CD4-positive, alpha-beta T cell treated with Interleukin-21 for 1 hour (primary cell): ENCODE results near the gene TAGLN3.
"Not testable (repeated sequence)": the region's sequence is repeated elsewhere in the genome, so short reads cannot be mapped to it uniquely, and the experiment has no call there.

Experiments used
- DNase-seq: peaks from one replicate; pipeline ENCODE4 v3.0.0-alpha.2; 2020

TAGLN3 gene

GRCh38 chr3:112011376-112011940 lies 12.7 kb downstream of the TAGLN3 start:
- no peak for DNase-seq

DNA sequence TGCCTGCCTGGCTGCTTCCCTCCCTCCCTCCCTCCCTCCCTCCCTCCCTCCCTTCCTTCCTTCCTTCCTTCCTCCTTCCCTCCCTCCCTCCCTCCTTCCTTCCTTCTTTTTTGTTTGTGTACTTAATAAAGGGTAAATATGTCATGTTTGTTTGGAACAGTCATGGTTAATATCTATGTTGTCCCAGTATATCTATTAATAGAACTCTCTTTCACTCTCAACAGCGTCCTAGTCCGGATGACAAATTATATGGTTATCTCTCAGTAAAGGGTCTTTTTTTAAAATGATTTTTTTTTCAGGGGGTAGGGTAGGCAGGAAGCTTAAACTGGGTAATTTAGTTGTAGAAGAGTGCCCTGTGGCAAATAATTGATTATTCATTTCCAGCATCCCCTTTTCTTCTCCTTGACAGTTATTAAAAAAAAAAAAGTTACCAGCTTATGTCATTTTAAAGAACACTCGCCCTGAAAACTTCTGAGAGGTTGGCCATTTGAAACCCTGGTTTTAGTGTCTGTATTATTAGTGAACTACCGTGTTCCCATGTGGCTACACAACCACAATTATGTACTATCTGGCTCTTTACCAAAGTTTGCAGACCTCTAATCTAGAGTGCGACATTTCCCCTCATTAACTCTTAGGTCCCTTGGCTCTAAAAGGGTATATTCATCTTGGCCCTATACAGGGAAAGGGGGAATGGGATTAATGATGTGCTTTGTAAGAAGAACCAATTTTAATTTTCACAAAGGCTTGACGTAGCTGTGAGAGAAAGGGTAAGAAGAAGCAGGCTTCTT lies 13.7 kb downstream of the TAGLN3 start:
- DNase-seq = no peak

DNA sequence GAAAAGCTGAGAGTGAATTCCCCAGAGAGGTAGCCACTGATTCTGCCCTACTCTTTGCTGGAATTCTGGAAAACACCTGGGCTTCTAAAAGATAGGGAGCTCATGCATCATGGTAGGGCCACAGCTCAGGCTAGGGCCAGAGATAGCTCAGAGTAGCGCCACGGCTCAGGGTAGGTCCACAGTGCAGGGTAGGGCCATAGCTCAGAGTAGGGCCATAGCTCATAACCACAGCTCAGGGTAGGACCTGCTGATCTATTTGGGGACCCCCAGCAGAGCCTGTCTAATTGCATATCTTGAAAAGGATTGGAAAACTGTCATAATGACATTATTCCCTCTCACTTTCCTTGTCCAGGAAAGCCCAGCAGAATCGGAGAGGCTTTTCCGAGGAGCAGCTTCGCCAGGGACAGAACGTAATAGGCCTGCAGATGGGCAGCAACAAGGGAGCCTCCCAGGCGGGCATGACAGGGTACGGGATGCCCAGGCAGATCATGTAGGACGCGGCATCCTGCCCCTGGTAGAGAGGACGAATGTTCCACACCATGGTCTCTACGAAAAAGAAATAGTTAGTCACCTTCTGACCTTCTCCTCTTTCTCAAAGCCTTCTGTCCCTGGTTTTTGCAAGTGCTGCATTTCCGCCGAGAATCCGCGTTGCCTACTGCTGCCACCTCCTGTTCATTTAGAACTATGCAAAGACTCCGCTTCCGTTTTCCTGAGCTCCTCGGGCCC lies 14.5 kb downstream of the TAGLN3 start:
- DNase-seq = peak; percentile 62

- no peak for DNase-seq
These were observed 15.0 kb downstream of the TAGLN3 start for GRCh38 chr3:112013784-112014143.

DNA sequence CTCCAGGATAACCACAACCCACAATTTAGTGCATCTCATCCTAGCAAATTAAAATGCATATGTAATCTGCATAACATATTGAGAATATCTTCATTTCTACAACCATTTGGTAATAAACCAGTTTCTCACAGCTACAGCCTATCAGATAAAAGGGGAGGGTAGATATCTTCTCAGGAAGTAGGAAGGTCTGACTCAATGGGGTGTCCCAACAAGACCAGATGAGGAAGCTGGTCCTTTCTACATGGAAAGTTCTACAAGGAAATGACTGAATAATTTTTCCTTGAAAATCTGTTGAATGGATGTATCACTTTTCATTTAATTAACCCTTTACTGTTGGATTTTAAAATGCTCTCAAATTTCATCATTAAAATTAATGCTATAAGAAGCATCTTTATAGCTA lies 18.4 kb downstream of the TAGLN3 start:
- no peak for DNase-seq

DNA sequence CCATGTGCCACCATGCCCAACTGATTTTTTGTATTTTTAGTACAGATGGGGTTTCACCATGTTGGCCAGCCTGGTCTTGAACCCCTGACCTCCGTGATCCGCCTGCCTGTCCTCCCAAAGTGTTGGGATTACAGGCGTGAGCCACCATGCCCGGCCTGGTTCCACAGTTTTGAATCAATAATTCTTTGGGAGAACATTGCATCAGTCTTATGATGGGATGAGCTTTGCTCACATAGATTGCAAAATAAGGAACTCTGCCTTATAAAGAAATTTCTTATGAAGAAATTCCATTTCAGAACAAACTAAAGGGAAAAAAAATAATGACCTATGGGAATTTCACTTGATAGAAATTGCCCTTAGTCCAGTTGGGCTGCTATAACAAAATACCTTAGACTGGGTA lies 20.0 kb downstream of the TAGLN3 start:
- DNase-seq = no peak

- no peak for DNase-seq
These were observed 21.0 kb downstream of the TAGLN3 start for GRCh38 chr3:112019716-112020115.

DNA sequence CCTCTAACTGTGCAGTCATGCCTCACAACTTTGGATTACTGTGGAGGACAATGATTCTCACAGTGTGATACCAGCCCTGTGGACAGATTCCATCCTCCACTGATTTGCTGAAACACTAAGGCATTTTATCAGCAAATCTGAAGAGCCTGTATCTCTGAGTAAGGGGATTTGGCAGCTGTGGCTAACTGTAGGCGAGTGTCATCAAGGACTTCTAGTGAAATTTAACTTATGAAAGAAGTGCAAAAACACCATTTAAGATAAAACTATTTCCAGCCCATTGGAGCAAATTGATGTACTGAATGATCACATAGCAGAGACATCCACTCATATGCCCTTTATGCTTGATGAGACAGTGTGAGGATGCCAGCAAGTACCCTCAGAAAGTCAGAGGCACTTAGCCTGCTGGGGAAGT lies 22.0 kb downstream of the TAGLN3 start:
- no peak for DNase-seq

DNA sequence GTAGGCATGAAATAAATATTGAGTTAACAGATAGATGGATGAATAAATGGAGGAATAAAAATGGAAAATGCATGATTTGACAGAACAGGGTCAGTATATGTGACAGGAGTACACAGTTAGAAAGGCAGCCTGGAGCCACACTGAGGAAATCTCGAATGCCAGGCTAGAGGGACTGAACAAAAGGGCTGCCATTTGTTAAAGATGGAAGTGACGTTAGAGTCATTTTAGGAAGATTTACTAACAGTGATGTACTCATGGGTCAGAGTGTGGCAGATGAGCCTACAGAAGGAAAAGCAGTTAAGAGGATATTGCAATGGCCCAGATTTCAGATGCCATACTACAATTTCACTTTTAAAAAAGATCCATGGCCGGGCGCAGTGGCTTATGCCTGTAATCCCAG lies 28.4 kb downstream of the TAGLN3 start:
- no peak for DNase-seq

DNA sequence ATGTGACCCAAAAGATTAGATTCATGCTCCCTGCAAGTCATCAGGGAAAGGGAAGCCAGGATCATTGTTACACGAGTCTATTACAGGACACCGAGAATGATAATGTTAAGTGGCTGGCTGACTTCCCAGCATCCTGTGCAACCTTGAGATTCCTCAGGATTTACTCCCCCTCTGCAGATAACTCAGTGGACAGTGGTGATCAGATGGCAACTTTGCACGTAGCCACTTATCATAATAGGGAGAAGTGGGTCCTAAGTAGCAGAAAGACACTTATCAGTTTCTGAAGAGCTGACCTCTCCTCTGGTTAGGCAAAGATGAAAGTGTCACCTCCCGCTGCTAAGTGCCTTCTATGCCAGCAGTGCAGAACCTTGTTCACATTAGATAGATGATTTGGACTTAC lies 29.1 kb downstream of the TAGLN3 start:
- DNase-seq = no peak

- no peak for DNase-seq
These were observed 32.2 kb downstream of the TAGLN3 start for GRCh38 chr3:112030901-112031300.

DNA sequence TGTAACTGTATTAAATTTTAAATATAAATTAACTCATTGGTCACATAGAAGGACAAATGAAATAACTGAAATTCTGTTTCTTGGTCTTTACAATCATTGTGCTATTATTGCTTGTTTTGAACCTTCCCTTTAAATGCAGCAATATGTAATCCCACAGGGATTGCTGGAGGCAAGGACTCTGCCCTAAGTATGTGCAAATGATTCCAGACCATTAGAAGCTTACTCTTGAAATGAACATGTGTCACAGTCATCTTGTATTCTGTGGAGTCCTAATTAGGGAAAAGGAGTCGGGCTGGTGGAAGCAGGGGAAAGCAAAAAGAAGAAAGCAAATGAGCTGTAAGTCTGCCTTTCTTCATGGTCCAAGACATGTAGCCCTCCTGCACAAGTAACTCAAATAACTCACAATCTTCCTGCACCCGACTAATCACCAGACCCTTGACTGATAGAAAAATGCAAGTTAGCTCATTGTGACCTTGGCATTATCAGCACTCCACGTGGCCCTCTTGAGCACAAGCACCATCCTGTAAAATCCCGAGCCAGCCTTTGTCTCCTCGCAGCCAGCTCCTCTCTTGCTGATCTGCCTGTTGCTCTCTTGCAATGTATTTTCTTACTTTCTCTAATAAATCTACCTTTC lies 33.5 kb downstream of the TAGLN3 start:
- no peak for DNase-seq

GRCh38 chr3:112034436-112034835 lies 35.7 kb downstream of the TAGLN3 start, which contains the start of gene TMPRSS7:
TMPRSS7 (plus strand) TSS chr3:112034736; CDS start chr3:112034846, 110 bp downstream.
- no peak for DNase-seq

DNA sequence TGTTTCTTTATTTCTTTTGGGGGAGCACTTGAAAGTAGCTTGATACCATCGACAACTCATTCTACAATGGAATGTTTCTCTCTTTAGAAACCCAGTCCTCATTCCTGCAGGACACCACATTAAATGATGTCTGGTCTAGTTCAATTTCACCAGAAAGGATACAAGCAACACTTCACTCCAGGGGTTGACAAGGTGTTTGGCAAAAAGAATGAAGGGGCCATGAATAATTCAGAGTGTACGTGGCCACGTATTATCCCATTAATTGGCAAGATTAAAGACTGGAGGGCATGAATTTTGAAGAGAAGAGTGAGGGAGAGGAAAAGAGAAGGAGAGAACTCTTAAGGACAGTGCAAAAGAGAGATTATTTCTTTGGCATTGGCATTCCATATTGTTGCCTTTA lies 36.5 kb downstream of the TAGLN3 start:
- DNase-seq = no peak

GRCh38 chr3:112037194-112037593 lies 38.5 kb downstream of the TAGLN3 start:
- DNase-seq = not testable (repeated sequence)

DNA sequence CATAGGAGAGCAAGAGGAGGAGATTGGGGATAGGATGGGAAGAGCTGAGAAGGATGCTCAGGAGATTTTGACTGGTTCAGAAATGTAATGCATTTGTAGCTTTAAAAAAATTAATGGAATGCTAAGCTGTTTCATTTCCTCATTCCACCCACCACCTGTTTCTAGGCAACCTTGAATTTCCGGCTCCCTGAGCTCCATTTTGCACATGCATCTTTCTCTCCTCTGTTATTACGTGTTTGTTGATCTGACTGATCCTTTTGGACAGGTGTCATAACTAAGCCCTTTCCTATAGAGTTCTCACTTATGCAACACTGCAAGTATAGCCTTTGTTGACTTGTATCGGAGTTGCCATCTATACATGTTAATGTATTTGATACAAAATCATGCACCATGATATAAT lies 40.1 kb downstream of the TAGLN3 start:
- DNase-seq = no peak

DNA sequence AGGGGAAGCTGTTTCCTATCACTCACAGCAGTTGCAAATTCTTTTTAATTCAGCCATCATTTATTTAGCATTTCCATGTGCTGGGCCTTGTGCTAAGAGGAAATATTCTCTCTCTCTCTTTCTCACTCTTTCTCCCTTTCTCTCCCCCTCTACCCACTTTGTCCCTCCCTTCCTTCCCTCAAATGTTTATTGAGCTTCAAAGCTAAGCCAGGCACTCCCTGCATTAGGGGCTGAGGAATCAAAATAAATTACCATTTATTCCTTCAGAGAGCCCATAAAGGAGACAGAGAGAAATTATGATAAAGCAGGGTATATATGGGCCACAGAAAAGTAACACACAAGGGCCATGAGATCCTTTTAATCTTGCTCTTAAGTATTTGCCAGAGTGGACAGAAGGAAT lies 42.6 kb downstream of the TAGLN3 start:
- no peak for DNase-seq

DNA sequence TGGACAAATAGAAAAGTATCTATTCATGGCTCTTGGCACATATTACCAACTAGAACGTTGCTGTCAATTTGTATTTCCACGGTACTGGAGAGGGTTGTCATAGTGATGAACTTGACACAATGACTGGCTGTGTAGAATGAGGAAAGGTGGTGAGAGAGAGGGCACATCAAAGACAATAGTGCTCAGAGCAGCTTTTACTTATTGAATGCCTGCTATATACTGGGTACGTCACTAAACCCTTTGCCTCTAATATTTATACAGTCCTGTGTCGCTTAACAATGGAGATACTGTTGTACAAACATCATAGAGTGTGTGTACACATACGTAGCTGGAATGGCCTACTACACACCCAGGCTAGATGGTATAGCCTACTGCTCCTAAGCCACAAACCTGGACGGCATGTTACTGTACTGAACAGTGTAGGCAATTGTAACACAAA lies 44.1 kb downstream of the TAGLN3 start:
- no peak for DNase-seq

DNA sequence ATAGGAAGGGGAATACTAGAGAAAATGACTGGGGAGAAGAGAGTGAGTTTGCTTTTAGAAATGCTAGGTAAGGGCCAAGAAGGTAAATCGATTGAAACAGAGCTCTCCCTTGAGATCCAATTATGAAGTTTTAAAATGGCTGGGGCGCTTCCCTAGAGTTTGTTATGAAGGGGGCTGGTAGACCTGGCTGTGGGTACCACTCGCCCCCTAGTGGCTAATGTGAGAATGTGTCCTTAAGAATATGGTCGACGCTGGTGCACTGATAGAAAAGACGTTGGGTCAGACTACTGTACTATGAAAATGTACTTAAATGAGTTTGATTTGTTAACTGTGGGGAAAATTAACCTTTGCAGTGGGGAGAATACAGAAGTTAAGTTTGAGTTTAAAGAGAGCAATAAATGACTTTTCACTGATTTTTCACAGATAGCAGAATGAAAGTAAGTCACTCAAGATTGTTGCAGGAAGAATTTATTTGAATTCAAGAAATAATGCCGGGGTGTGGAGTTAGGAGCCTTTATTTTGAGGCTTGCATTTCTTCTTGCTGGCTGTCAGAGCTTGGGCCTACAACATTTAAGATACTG lies 45.0 kb downstream of the TAGLN3 start:
- DNase-seq = peak; percentile 68

GRCh38 chr3:112046599-112046998 lies 47.9 kb downstream of the TAGLN3 start:
- DNase-seq = no peak

DNA sequence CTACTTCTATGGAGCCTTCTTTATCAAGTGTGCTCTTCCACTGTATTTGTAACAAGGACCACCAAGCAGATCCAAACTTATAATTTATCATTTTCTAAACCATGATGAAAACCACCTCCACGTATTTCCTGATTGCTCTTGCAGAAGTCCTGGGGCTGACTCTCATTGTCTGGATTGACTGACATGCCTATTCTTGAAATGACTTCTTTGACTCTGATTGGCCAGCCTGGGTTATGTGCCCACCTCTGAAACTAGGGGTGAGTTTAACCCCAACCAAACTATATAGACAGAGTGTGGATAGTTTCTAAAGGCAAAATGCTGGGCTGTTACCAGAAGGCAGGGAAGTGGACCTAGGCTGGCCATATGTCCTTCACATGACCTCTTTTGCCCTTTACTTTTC lies 48.5 kb downstream of the TAGLN3 start:
- no peak for DNase-seq

DNA sequence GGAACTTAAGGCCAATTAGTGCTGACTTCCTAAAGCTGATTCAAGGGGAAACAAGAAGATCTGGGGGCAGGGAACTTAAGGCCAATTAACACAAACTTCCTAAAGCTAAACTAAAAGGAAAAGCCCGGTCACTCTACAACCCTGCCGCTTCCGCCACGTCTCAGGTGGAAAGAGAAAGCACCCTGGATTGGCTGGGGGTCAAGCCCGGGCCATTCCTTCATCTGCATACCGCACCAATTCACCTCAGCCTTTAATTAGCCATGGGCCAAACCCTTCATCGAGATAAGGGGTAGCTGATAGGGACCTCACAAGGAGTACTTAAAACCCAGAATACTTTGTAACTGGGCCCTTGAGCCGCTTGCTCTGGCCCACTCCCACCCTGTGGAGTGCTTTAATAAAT lies 50.2 kb downstream of the TAGLN3 start:
- no peak for DNase-seq

DNA sequence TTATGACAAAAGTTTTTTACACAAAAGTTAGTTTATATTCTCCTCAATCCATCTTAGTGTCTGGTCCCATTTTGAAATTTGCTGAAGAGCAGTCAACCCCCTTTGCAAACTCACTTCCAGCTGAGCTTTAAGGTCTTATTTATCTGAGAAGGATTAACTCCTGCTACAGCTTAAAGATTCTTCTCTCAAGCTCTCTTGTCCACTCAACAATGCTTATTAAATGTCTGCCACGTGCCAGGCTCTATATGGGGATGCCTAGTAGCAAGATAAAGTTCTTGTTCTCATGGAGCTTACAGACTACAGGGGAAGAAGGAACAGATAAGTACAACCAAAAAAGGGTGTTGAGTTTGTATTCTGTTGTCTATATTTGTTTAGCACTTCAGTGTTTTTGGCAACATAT lies 54.5 kb downstream of the TAGLN3 start:
- DNase-seq = no peak
